ENCODE data around the gene MAP3K8. TPM values are rescaled to one million over a fixed set of nuclear protein-coding genes. Genes with fewer than 3 reads are reported as not detected.
A peak's percentile ranks its signal among the peaks of the same experiment; 100 is the strongest.

MAP3K8 gene
- total RNA-seq, 6 experiments from 2014 or later: 1.3 to 4.2 (median 1.8) TPM

DNA sequence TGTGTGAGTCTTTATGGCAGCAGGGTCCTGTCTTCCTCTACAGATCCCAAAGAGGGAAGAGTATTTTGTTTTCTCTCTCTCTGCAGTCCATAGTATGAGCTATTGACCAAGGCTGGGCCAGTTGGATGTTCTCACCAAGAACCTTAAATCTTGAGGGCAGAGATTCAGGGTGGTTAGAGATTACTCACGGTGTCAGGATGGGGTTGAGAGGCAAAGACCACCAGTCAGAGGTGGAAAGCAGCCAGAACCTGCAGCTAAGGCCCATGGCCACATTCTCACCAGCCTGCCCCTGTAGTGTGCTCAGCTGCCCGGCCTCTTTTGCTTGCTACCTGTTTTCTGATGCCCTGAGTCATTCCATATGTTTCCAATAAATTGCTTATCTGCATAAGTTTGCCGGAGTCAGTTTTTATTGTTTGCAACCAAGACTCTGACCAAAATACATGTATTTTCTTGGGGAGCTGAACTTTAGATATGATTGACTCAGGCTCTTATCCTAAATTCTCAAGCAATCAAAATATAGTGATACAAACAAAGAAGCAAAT is 67.0 kb downstream of the MAP3K8 start:
- H3K36me3 Mint-ChIP-seq (ENCODE audit: low read depth): no peaks in the 10 kb centered on the region
- H3K27ac Mint-ChIP-seq: no peak overlapping the region
- H3K4me1 Mint-ChIP-seq (ENCODE audit: low read depth): peaks cover 6% of the 10 kb centered on the region; the same call in 1 of the 2 replicates
- peaks cover 33% of the 10 kb centered on the region for H3K27me3 Mint-ChIP-seq (ENCODE audit: insufficient read depth)
- no peaks in the 10 kb centered on the region for H3K9me3 Mint-ChIP-seq
- H3K4me3 Mint-ChIP-seq: no peak overlapping the region
- no peak for DNase-seq
- no peak for TF ChIP-seq CTCF (IDR thresholded peaks at IDR 0.05)

GRCh38 chr10:30502266-30503060 is 68.5 kb downstream of the MAP3K8 start:
- Mint-ChIP-seq H3K27me3 (ENCODE audit: insufficient read depth) (peaks cover 33% of the 10 kb centered on the region), H3K27ac (no peak overlapping the region), H3K4me3 (no peak overlapping the region), H3K4me1 (ENCODE audit: low read depth) (peaks cover 6% of the 10 kb centered on the region; the same call in 1 of the 2 replicates), H3K9me3 (no peaks in the 10 kb centered on the region), H3K36me3 (ENCODE audit: low read depth) (no peaks in the 10 kb centered on the region)
- TF ChIP-seq CTCF (IDR thresholded peaks at IDR 0.05): no peak
- DNase-seq: peak; percentile 8

DNA sequence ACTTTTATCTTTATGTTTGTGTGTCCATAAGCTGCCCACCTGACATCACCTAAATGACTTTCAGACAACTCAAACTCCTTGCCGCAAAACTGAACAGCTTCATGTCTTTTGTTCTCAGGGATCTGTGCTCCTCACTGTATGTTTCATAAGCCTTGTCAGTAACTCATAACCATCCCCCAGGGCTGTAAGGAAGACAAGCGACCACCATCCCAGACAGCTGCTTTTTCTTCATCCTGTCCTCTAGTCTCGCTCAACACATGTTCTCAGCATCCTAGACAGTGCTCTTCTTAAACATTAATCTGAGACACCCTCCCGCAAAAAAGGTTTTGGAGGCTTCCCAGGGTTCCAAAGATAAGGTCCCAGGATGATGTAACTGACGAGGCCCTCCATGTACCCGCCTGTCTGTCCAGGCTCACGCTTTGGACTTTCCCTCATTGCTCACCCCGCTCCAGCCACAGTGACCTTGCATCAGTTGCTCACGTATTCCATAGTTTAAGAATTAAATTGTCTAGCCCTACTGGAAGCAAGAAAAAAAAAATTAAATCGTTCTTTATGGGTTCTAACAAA is 69.8 kb downstream of the MAP3K8 start:
- Mint-ChIP-seq H3K4me3 (no peak overlapping the region), H3K36me3 (ENCODE audit: low read depth) (no peaks in the 10 kb centered on the region), H3K27ac (no peak overlapping the region), H3K27me3 (ENCODE audit: insufficient read depth) (peaks cover 31% of the 10 kb centered on the region), H3K4me1 (ENCODE audit: low read depth) (peaks cover 6% of the 10 kb centered on the region; the same call in 1 of the 2 replicates), H3K9me3 (no peaks in the 10 kb centered on the region)
- no peak for TF ChIP-seq CTCF (IDR thresholded peaks at IDR 0.05)
- no peak for DNase-seq

- no peaks in the 10 kb centered on the region for H3K9me3 Mint-ChIP-seq
- no peak for DNase-seq
- no peak overlapping the region for H3K4me3 Mint-ChIP-seq
- H3K36me3 Mint-ChIP-seq (ENCODE audit: low read depth): no peaks in the 10 kb centered on the region
- no peak overlapping the region for H3K27ac Mint-ChIP-seq
- no peak for TF ChIP-seq CTCF (IDR thresholded peaks at IDR 0.05)
- peaks cover 27% of the 10 kb centered on the region for H3K27me3 Mint-ChIP-seq (ENCODE audit: insufficient read depth)
- H3K4me1 Mint-ChIP-seq (ENCODE audit: low read depth): peaks cover 14% of the 10 kb centered on the region
Observed at GRCh38 chr10:30505543-30506298, 71.7 kb downstream of the MAP3K8 start.

- Mint-ChIP-seq H3K9me3 (no peaks in the 10 kb centered on the region), H3K27ac (no peak overlapping the region), H3K27me3 (ENCODE audit: insufficient read depth) (peaks cover 12% of the 10 kb centered on the region), H3K36me3 (ENCODE audit: low read depth) (no peaks in the 10 kb centered on the region), H3K4me3 (no peak overlapping the region), H3K4me1 (ENCODE audit: low read depth) (peaks cover 14% of the 10 kb centered on the region)
- no peak for DNase-seq
- TF ChIP-seq CTCF (IDR thresholded peaks at IDR 0.05): no peak
Observed at GRCh38 chr10:30509508-30509907, 75.5 kb downstream of the MAP3K8 start.

Data from HFFc6 (cell line).